Endothelial cell of umbilical vein (primary cell): Measurements from ENCODE around the gene CRHR2. TPM values are rescaled to one million over a fixed set of nuclear protein-coding genes. Genes with fewer than 3 reads are reported as not detected.

Experiments
- BruUV-seq: library from RNA; stranded (reverse); fragments of 400-500 nt; replicated peaks from 2 replicates; lab custom pipeline; 2021; lab: Mats Ljungman, UMichigan
- CTCF ChIA-PET: fragments of 300-600, 350-600 bp; sonication (Branson Sonifier 250); formaldehyde crosslinking; loops from one replicate; lab custom pipeline; 2021; ENCODE audit warnings: antibody characterized with exemption, inconsistent platforms; lab: Charles Lee
- POLR2A ChIA-PET: fragments of 300-600, 350-600 bp; sonication (Branson Sonifier 250); formaldehyde crosslinking; loops from one replicate; lab custom pipeline; 2021; ENCODE audit warnings: antibody characterized with exemption, inconsistent platforms; lab: Charles Lee
- DNase-seq: peaks from one replicate; pipeline ENCODE4 v3.0.0-alpha.2; 2011; ENCODE audit warnings: low read depth, low spot score
- FAIRE-seq: peaks from 2 replicates; lab custom pipeline; 2011; peaks lifted over from hg19 to GRCh38; lab: Jason Lieb, UNC
- H2AFZ ChIP-seq: 2 replicates; pipeline ENCODE4 v1.6.0; 2012; ENCODE audit warnings: low read depth, low read length, control low read depth, inconsistent platforms
- H3K27ac ChIP-seq: 2 replicates; pipeline ENCODE4 v1.5.1; 2011; ENCODE audit warnings: low read depth, mild to moderate bottlenecking, control low read depth, low read length, moderate library complexity; ENCODE audit not compliant: insufficient read depth
- H3K27me3 ChIP-seq, 2 experiments: 2 replicates each; pipeline versions ENCODE4 v1.6.0 to v1.6.1; 2011; ENCODE audit warnings: low read length in 2 of 2, mixed read lengths in 1 of 2; ENCODE audit not compliant: control insufficient read depth in 2 of 2, insufficient read depth in 2 of 2
- H3K36me3 ChIP-seq, 2 experiments: 2 replicates in 1 of 2; 3 replicates in 1 of 2; pipeline ENCODE4 v1.5.1; 2011; ENCODE audit warnings: low read length in 2 of 2, mild to moderate bottlenecking in 1 of 2, moderate library complexity in 1 of 2; ENCODE audit not compliant: control insufficient read depth in 2 of 2, insufficient read depth in 2 of 2; ENCODE audit errors: extremely low read depth in 1 of 2
- H3K4me1 ChIP-seq: 3 replicates; pipeline ENCODE4 v1.5.1; 2011; ENCODE audit warnings: mild to moderate bottlenecking, low read length; ENCODE audit not compliant: control insufficient read depth, insufficient read depth; ENCODE audit errors: extremely low read depth
- H3K4me2 ChIP-seq: 2 replicates; pipeline ENCODE4 v1.6.1; 2011; ENCODE audit warnings: low read length, control low read depth, mixed read lengths; ENCODE audit not compliant: insufficient read depth
- H3K4me3 ChIP-seq, 3 experiments: fragments of 200-600 bp in 1 of 3; sonication (generic), shearing (Covaris generic) in 1 of 3; replicated peaks in 1 of 3; 2 replicates each; pipeline ENCODE4 v1.5.1; 2011 to 2016; ENCODE audit warnings: control low read depth in 3 of 3, low read length in 3 of 3, mild to moderate bottlenecking in 2 of 3, inconsistent platforms in 1 of 3, low read depth in 1 of 3, moderate library complexity in 1 of 3; ENCODE audit not compliant: insufficient read depth in 1 of 3
- H3K79me2 ChIP-seq: 2 replicates; pipeline ENCODE4 v1.6.0; 2012; ENCODE audit warnings: low read length, inconsistent platforms; ENCODE audit not compliant: control insufficient read depth, insufficient read depth
- H3K9ac ChIP-seq: replicated peaks from 2 replicates; pipeline ENCODE3; 2011; ENCODE audit warnings: low read length, control low read depth; ENCODE audit not compliant: insufficient read depth; ENCODE audit errors: extremely low read depth
- H3K9me1 ChIP-seq: replicated peaks from 3 replicates; pipeline ENCODE4 v1.6.0; 2011; ENCODE audit warnings: mild to moderate bottlenecking, low read length; ENCODE audit not compliant: control insufficient read depth, insufficient read depth; ENCODE audit errors: extremely low read depth
- H3K9me3 ChIP-seq: replicated peaks from 2 replicates; pipeline ENCODE4 v1.5.1; 2012; ENCODE audit warnings: low read length, inconsistent platforms; ENCODE audit not compliant: control insufficient read depth, insufficient read depth
- H4K20me1 ChIP-seq: replicated peaks from 2 replicates; pipeline ENCODE3; 2011; ENCODE audit warnings: mild to moderate bottlenecking, low read length; ENCODE audit not compliant: control insufficient read depth, insufficient read depth; ENCODE audit errors: extremely low read depth
- EZH2 ChIP-seq: IDR thresholded peaks from 2 replicates; pipeline ENCODE4 v1.6.1; 2012; ENCODE audit warnings: borderline replicate concordance, low read depth, mild to moderate bottlenecking, moderate library complexity, low read length, inconsistent platforms; ENCODE audit not compliant: severe bottlenecking
- FOS ChIP-seq: IDR thresholded peaks from 2 replicates; pipeline ENCODE4 v1.6.1; 2011; ENCODE audit warnings: mild to moderate bottlenecking, low read length, moderate library complexity, borderline replicate concordance; ENCODE audit not compliant: insufficient read depth
- GATA2 ChIP-seq: IDR thresholded peaks from 2 replicates; pipeline ENCODE4 v1.7.0; 2011; ENCODE audit warnings: low read depth, mild to moderate bottlenecking, moderate library complexity, mixed read lengths, low read length; ENCODE audit not compliant: insufficient read length, insufficient read depth
- JUN ChIP-seq: IDR thresholded peaks from 2 replicates; pipeline ENCODE4 v1.6.1; 2011; ENCODE audit warnings: borderline replicate concordance, low read depth; ENCODE audit not compliant: insufficient read length, insufficient read depth
- MYC ChIP-seq: IDR thresholded peaks from one replicate; pipeline ENCODE4 v1.6.1; 2011; ENCODE audit warnings: mild to moderate bottlenecking, low read depth, low read length
- POLR2A ChIP-seq: IDR thresholded peaks from 2 replicates; pipeline ENCODE4 v1.6.1; 2012; ENCODE audit warnings: low read depth, mild to moderate bottlenecking, control low read depth, low read length
- POLR2AphosphoS5 ChIP-seq: IDR thresholded peaks from 2 replicates; pipeline ENCODE4 v1.6.1; 2012; ENCODE audit warnings: low read depth, mild to moderate bottlenecking, control low read depth, low read length, moderate library complexity; ENCODE audit not compliant: insufficient read depth
- dilution Hi-C: fragments of 300-500 bp; cut with MboI; formaldehyde crosslinking; loops from one replicate; pipeline ENCODE4 v1.15.0; 2019; ENCODE audit warnings: low sequenced_read_pairs; ENCODE audit not compliant: extremely low pct_ligation_motif_present
- intact Hi-C: fragments of 100-400 bp; cut with micrococcal nuclease; formaldehyde crosslinking; loops from one replicate; pipeline ENCODE4 v1.10.0; 2022
- polyA plus RNA-seq, 4 experiments: library from polyadenylated mRNA; depleted of rRNA in 3 of 4; stranded (reverse) in 3 of 4; unstranded in 1 of 4; fragments of >200 nt; gene quantifications; 2 replicates each; pipeline versions ENCODE4 v1.2.1 to v1.2.3, GENCODE V29; 2011 to 2012; ENCODE audit warnings: missing spikeins in 1 of 4
- total RNA-seq: library from RNA; stranded (reverse); gene quantifications from 2 replicates; pipeline ENCODE4 v1.2.3, GENCODE V29; 2021
- TF ChIP-seq, protein P1 (sequence below), 2 donors: IDR thresholded peaks; 1 replicate in 1 of 2; 2 replicates in 1 of 2; pipeline ENCODE4 v1.5.1; 2011; ENCODE audit warnings: low read length in 2 of 2, mild to moderate bottlenecking in 2 of 2, moderate library complexity in 2 of 2, control low read depth in 1 of 2, inconsistent platforms in 1 of 2, low read depth in 1 of 2; ENCODE audit not compliant: insufficient read depth in 1 of 2; ENCODE audit errors: extremely low read depth in 1 of 2
- TF ChIP-seq, protein P2 (sequence below): IDR thresholded peaks from 2 replicates; pipeline ENCODE4 v1.6.1; 2011; ENCODE audit not compliant: insufficient read depth, insufficient read length

Gene CRHR2
- total and polyA plus RNA-seq, 2 donors (not counting 3 experiments of a cell fraction or from before 2014, with no cell fraction given) = not detected

- POLR2A ChIA-PET = no interaction called here
Observed at GRCh38 chr7:30618080-30618676, 64.1 kb downstream of the CRHR2 start.

More at GRCh38 chr7:30618080-30618676, 64.1 kb downstream of the CRHR2 start:
- Histone ChIP-seq H3K4me1 (peaks cover 5% of the 10 kb centered on the region), H3K79me2 (peaks cover 33% of the 10 kb centered on the region), H3K9ac (no peak overlapping the region), H3K4me2 (no peak overlapping the region), H3K9me3 (no peaks in the 10 kb centered on the region), H3K27ac (no peak overlapping the region), H3K27me3 (no peaks in the 10 kb centered on the region), H3K9me1 (no peaks in the 10 kb centered on the region), H3K4me3 (no peak overlapping the region), H4K20me1 (no peaks in the 10 kb centered on the region), H3K36me3 (peaks cover 24 to 37% of the 10 kb centered on the region in 2 experiments), H2AFZ (no peak overlapping the region)
- BruUV-seq = no TSS peak
- dilution Hi-C loops (no loop called here), intact Hi-C loops (no loop called here)
- DNase-seq = no peak
- CTCF ChIA-PET = interaction anchor here (0.8 kb wide), 1 partner anchor 54 kb away, joined by 3 read pairs; no protein-coding TSS in a partner anchor
- TF ChIP-seq, protein P1, sequence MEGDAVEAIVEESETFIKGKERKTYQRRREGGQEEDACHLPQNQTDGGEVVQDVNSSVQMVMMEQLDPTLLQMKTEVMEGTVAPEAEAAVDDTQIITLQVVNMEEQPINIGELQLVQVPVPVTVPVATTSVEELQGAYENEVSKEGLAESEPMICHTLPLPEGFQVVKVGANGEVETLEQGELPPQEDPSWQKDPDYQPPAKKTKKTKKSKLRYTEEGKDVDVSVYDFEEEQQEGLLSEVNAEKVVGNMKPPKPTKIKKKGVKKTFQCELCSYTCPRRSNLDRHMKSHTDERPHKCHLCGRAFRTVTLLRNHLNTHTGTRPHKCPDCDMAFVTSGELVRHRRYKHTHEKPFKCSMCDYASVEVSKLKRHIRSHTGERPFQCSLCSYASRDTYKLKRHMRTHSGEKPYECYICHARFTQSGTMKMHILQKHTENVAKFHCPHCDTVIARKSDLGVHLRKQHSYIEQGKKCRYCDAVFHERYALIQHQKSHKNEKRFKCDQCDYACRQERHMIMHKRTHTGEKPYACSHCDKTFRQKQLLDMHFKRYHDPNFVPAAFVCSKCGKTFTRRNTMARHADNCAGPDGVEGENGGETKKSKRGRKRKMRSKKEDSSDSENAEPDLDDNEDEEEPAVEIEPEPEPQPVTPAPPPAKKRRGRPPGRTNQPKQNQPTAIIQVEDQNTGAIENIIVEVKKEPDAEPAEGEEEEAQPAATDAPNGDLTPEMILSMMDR (IDR thresholded peaks at IDR 0.05; ENCODE audit: extremely low read depth in 1 of 2, insufficient read depth in 1 of 2, low read depth in 1 of 2, low read length in 2 of 2) = no peak
- TF ChIP-seq POLR2A = no peak
- TF ChIP-seq, protein P2, sequence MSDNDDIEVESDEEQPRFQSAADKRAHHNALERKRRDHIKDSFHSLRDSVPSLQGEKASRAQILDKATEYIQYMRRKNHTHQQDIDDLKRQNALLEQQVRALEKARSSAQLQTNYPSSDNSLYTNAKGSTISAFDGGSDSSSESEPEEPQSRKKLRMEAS = no peak
- no peak for TF ChIP-seq POLR2AphosphoS5
- TF ChIP-seq JUN = no peak
- no peak for TF ChIP-seq MYC
- TF ChIP-seq EZH2 = no peak
- no peak for TF ChIP-seq FOS
- TF ChIP-seq GATA2 = no peak
- FAIRE-seq = no peak
